Thyroid gland (tissue), 4 donors: Measurements from ENCODE around the gene FOXK1. TPM values are rescaled to one million over a fixed set of nuclear protein-coding genes. Genes with fewer than 3 reads are reported as not detected.

ENCODE experiments used
- DNase-seq, 2 donors: peaks; one replicate each; pipeline ENCODE4 v3.0.0-alpha.2; 2019
- H3K27ac ChIP-seq, 3 donors: fragments of 200-600 bp; sonication (generic); 1 replicate in 2 of 3; 2 replicates in 1 of 3; pipeline ENCODE4 v1.5.1; 2016 to 2019; ENCODE audit warnings: mild to moderate bottlenecking in 1 of 3, moderate library complexity in 1 of 3
- H3K27me3 ChIP-seq: fragments of 200-600 bp; sonication (generic); one replicate; pipeline ENCODE4 v1.5.1; 2019
- H3K36me3 ChIP-seq, 2 donors: fragments of 200-600 bp; sonication (generic); one replicate each; pipeline ENCODE4 v1.5.1; 2016 to 2019
- H3K4me1 ChIP-seq, 2 donors: fragments of 200-600 bp; sonication (generic); one replicate each; pipeline ENCODE4 v1.5.1; 2017 to 2019
- H3K4me3 ChIP-seq, 3 donors: fragments of 200-600 bp; sonication (generic); replicated peaks in 1 of 3; 1 replicate in 2 of 3; 2 replicates in 1 of 3; pipeline ENCODE4 v1.5.1; 2016; ENCODE audit warnings: mild to moderate bottlenecking in 1 of 3
- H3K9me3 ChIP-seq: fragments of 200-600 bp; sonication (generic); one replicate; pipeline ENCODE4 v1.5.1; 2017
- CTCF ChIP-seq, 6 experiments: fragments of 200-600 bp in 3 of 6; fragments of 450-650 bp in 3 of 6; sonication (generic) in 3 of 6; IDR thresholded peaks; one replicate each; pipeline ENCODE4 v1.5.1; 2016 to 2019; ENCODE audit warnings: antibody characterized with exemption in 6 of 6, mild to moderate bottlenecking in 2 of 6, inconsistent platforms in 1 of 6, moderate library complexity in 1 of 6
- POLR2A ChIP-seq, 2 donors: fragments of 450-650 bp; IDR thresholded peaks; one replicate each; pipeline ENCODE4 v1.6.1; 2017; ENCODE audit warnings: antibody characterized with exemption in 2 of 2, mild to moderate bottlenecking in 2 of 2, moderate library complexity in 1 of 2
- WGBS, 2 donors: methylation state at CpG; one replicate each; pipeline ENCODE4 v1.1.5; 2017; 5-methylcytosine and 5-hydroxymethylcytosine counted together
- intact Hi-C: fragments of 100-400 bp; cut with DNase I; formaldehyde crosslinking; loops from one replicate; pipeline ENCODE4 v1.15.1; 2023
- total RNA-seq, 4 donors: library from RNA; depleted of rRNA; stranded (reverse); fragments of >200 nt; gene quantifications; one replicate each; pipeline ENCODE4 v1.2.3, GENCODE V29; 2016

FOXK1 gene
- total RNA-seq, 4 donors from 2014 or later = 15.0 to 33.0 (median 20.7) TPM

- intact Hi-C loops = no loop called here
- peaks cover 56 to 70% of the 10 kb centered on the region in 2 donors for H3K36me3 ChIP-seq
- WGBS, 2 donors = 93 to 94% methylated on average over 17 to 18 of the region's 27 CpGs
Measured at GRCh38 chr7:4788627-4789189, 106.6 kb downstream of the FOXK1 start.

GRCh38 chr7:4789194-4790077 lies 107.3 kb downstream of the FOXK1 start:
- Histone ChIP-seq H3K27me3 (no peaks in the 10 kb centered on the region), H3K4me3 (no peak overlapping the region), H3K4me1 (peaks cover 4 to 6% of the 10 kb centered on the region in 2 donors), H3K27ac (no peak overlapping the region), H3K36me3 (peaks cover 52 to 62% of the 10 kb centered on the region in 2 donors), H3K9me3 (no peaks in the 10 kb centered on the region)
- intact Hi-C loops = no loop called here
- no peak for DNase-seq
- TF ChIP-seq POLR2A (IDR thresholded peaks at IDR 0.05) (no peak), CTCF (IDR thresholded peaks at IDR 0.05) (no peak)
- 92 to 93% methylated on average over 19 to 21 of the region's 26 CpGs for WGBS, 2 donors

More at GRCh38 chr7:4788627-4789189, 106.6 kb downstream of the FOXK1 start:
- no peaks in the 10 kb centered on the region for H3K9me3 ChIP-seq
- peaks cover 4 to 6% of the 10 kb centered on the region in 2 donors for H3K4me1 ChIP-seq
- no peak overlapping the region for H3K27ac ChIP-seq
- no peaks in the 10 kb centered on the region for H3K27me3 ChIP-seq
- TF ChIP-seq CTCF (IDR thresholded peaks at IDR 0.05) (no peak), POLR2A (IDR thresholded peaks at IDR 0.05) (no peak)
- no peak for DNase-seq
- H3K4me3 ChIP-seq = no peak overlapping the region

- Histone ChIP-seq H3K27ac (no peak overlapping the region), H3K4me3 (no peak overlapping the region), H3K9me3 (no peaks in the 10 kb centered on the region), H3K4me1 (peaks cover 4 to 6% of the 10 kb centered on the region in 2 donors), H3K27me3 (no peaks in the 10 kb centered on the region), H3K36me3 (peaks cover 46 to 56% of the 10 kb centered on the region in 2 donors)
- TF ChIP-seq CTCF (IDR thresholded peaks at IDR 0.05) (no peak), POLR2A (IDR thresholded peaks at IDR 0.05) (no peak)
- intact Hi-C loops = no loop called here
- DNase-seq = no peak
- WGBS, 2 donors = 90 to 91% methylated on average over 4 to 9 of the region's 9 CpGs
Measured at GRCh38 chr7:4790078-4790465, 108.0 kb downstream of the FOXK1 start.

- intact Hi-C loops = no loop called here
- Histone ChIP-seq H3K4me1 (peaks cover 4 to 6% of the 10 kb centered on the region in 2 donors), H3K36me3 (peaks cover 43 to 52% of the 10 kb centered on the region in 2 donors), H3K9me3 (no peaks in the 10 kb centered on the region), H3K27ac (no peak overlapping the region), H3K27me3 (no peaks in the 10 kb centered on the region), H3K4me3 (no peak overlapping the region)
- TF ChIP-seq CTCF (IDR thresholded peaks at IDR 0.05) (no peak), POLR2A (IDR thresholded peaks at IDR 0.05) (no peak)
- WGBS, 2 donors = 87 to 94% methylated on average over 10 to 19 of the region's 24 CpGs
- DNase-seq = no peak
Measured at GRCh38 chr7:4790516-4790991, 108.5 kb downstream of the FOXK1 start.
